Suppressor macrophage treated with lipopolysaccharide for 1 hour (primary cell): Measurements from ENCODE around the gene OR1E2.
"Not testable (repeated sequence)": the region's sequence is repeated elsewhere in the genome, so short reads cannot be mapped to it uniquely, and the experiment has no call there.

Experiments used
- DNase-seq, 3 donors: peaks; one replicate each; pipeline ENCODE4 v3.0.0-alpha.2; 2020 to 2022

OR1E2 gene, protein sequence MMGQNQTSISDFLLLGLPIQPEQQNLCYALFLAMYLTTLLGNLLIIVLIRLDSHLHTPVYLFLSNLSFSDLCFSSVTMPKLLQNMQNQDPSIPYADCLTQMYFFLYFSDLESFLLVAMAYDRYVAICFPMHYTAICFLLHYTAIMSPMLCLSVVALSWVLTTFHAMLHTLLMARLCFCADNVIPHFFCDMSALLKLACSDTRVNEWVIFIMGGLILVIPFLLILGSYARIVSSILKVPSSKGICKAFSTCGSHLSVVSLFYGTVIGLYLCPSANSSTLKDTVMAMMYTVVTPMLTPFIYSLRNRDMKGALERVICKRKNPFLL

GRCh38 chr17:3433741-3434140, at the start of gene OR1E2:
Gene OR1E2, minus strand, starts transcription at chr17:3433841. Its CDS starts 0 bp downstream, at chr17:3433841.
- no peak for DNase-seq

DNA sequence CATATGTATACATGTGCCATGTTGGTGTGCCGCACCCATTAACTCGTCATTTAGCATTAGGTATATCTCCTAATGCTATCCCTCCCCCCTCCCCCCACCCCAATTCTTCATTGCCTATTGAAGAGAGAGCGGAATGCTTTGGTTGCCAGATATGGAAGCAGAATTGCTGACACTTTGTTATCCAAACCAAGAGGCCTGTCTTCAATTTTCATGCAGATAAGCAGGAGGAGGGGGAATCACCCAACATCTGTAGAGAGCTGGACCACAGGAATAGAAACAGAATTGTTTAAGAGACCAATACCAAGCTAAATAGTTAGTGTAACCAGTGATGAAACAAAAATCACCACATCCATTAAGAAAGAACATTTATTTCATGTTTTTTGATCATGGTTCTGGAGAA, 49.2 kb upstream of the OR1E2 start:
- no peak for DNase-seq

GRCh38 chr17:3479988-3480387, 46.3 kb upstream of the OR1E2 start:
- DNase-seq = no peak

DNA sequence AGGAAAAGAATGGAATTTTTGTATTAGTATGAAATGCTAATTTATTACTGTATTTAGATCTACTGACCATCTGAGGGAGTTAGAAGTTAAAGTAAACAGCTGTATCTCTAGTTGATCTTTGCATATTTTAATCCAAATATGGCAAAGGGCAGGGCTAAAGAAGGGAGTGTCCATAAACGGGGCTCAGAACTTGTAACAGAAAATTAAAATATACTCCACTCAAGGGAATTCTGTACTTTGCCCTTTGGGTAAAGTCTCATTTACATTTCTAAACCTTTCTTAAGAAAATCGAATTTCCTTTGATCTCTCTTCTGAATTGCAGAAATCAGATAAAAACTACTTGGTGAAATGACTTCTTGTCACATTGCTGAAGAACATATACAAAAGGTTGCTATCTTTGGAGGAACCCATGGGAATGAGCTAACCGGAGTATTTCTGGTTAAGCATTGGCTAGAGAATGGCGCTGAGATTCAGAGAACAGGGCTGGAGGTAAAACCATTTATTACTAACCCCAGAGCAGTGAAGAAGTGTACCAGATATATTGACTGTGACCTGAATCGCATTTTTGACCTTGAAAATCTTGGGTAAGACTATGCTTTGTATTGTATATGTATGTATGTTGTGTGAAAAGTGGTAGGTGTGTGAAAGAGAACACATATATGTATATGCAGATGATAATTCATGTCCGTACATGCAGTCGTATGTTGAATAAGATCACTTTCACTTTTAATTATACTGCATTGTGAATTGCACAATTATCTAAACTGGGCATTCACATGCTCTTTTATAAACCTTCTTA, 42.4 kb upstream of the OR1E2 start, which contains the start of gene ASPA:
ASPA (plus strand) TSS at position 186 of the 799 bp plus-strand sequence; CDS start at position 349, 163 bp downstream.
- peak in 1 of 3 donors; percentile 2 for DNase-seq

DNA sequence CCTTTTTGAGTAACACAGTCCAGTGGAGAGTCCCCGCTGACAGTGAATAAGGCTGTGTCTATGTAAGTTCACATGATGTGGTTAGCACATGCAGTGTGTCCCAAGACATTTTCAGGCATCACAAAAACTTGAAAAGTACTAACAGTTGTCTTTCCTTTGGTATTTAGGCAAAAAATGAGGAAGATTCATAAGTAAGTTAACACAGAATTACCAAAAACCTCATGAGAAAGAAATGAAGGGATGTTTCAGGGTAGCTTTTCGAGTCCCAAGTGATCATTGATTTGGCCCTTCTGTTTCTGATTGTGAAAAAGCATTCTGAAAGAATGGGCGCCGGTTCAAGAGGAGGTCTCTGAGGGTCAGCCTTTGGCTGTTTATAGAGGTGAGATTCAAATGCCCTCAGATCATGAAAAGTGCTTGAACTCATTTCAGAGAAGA, 41.6 kb upstream of the OR1E2 start:
- peak in 1 of 3 donors; percentile 7 for DNase-seq

- DNase-seq = no peak
Measured at GRCh38 chr17:3474212-3474611, 40.6 kb upstream of the OR1E2 start.

DNA sequence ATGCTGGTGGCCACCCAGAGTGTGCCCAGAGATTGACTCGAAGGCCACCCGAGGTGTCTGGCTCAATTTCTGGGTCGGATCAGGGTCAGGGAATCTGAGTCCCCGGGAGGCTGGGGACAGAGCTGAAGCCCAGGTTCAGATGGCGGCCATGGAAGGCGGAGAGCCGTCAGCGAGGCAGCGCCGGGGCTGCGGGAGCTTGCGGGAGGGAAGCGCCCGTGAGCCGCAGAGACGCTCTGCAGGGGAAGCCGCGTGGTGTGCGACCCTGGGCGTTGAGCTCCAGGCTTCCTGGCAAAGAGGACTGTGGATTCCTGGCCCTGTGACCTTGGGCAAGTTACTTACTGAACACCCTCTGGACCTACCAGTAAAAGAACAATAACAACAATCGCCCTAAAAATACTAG, 38.5 kb upstream of the OR1E2 start:
- DNase-seq = no peak

DNA sequence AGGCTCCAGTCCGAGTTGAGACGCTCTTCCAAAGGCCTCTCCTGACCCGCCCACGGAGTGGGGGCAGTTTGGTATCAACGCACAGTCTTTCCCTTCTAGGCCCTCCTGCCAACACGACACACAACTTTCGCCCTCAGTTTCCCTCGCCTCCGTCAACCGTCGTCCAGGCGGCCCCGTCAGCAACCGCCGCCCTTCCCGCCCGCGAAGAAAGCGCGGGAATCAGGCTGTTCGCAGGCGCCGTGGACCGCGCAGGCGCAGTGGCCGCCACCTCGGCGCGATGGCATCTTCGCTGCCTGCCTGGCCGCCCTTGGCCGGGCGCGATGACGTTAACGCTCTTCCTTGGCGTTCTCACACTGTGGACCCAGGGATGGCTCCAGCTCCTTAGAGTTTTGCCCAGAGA, 38.0 kb upstream of the OR1E2 start, which contains the start of gene SPATA22:
SPATA22 (minus strand) TSS at position 221 of the 400 bp plus-strand sequence. CDS start 2,494 bp downstream, outside the sequence.
- no peak for DNase-seq

GRCh38 chr17:3469529-3469928, 35.9 kb upstream of the OR1E2 start:
- no peak for DNase-seq

DNA sequence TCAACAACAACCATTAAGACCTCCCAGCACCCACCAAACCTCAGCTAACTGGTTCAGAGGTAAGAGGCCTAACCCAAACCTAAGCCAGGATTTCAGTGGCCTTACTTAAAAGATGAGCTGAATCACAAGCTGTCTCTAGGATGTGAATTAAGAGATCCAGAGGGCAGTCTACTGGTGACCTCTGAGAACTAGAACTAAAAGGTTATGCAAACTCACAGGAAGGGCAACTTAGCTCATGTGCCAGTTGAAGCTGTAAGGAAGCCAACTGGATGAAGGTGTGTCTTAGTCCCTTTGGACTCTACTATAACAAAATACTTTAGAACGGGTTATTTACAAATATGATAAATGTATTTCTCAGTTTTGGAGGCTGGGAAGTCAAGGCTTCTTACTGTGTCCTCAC, 32.7 kb upstream of the OR1E2 start:
- not testable (repeated sequence) for DNase-seq

GRCh38 chr17:3448059-3448665, 14.5 kb upstream of the OR1E2 start:
- no peak for DNase-seq

DNA sequence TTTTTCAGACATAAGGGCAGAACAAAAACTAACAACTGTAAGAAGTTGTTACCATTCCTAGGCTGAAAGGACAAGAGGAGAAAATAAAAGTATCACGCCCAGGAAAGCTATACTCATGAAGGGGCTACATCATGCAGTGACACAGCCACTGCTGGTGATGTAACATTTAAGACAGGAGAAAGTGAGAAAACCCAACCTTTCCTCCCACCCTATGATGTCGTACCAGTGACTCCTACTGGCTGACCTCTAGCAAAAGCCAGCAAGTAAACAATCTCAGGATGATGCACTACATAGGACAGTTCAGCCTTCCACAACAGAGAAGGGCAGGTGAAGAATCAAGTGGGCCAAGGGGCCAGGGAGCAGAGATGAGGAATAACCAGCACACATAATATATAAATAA, 14.0 kb upstream of the OR1E2 start:
- DNase-seq = peak; percentile 50 to 65 (median 60)

- peak in 1 of 3 donors; percentile 30 for DNase-seq
Measured at GRCh38 chr17:3440451-3440850, 6.8 kb upstream of the OR1E2 start.

DNA sequence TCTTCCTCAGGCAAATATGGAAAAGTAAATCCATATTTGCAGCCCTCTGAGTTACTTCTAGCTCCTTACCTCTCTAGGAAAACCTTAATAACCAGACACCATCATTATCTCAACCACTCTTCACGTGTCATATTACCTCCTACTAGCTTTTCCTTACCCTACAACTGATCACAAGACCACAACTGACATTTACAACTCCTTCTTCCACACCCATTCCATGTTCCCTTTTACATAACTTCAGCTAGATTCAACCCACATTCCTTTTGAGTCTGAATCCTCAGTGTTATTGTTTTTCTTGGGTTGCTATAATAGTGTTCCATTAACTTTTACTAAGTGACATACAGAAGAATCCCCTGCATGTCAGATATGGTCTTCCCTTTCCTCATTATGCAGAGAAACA, 4.7 kb upstream of the OR1E2 start:
- no peak for DNase-seq

- DNase-seq = peak; percentile 48 to 63 (median 62)
Measured at GRCh38 chr17:3433215-3433614, 426 bp downstream of the OR1E2 start.

GRCh38 chr17:3418222-3418621, 15.4 kb downstream of the OR1E2 start:
- no peak for DNase-seq

GRCh38 chr17:3415610-3416009, 18.0 kb downstream of the OR1E2 start:
- no peak for DNase-seq

GRCh38 chr17:3412216-3412615, 21.4 kb downstream of the OR1E2 start:
- not testable (repeated sequence) for DNase-seq

- DNase-seq = no peak
Measured at GRCh38 chr17:3411070-3411469, 22.6 kb downstream of the OR1E2 start, which contains the start of gene OR3A3. Gene OR3A3, plus strand, starts transcription at chr17:3411370.

- not testable (repeated sequence) for DNase-seq
Measured at GRCh38 chr17:3403856-3404255, 29.8 kb downstream of the OR1E2 start.

DNA sequence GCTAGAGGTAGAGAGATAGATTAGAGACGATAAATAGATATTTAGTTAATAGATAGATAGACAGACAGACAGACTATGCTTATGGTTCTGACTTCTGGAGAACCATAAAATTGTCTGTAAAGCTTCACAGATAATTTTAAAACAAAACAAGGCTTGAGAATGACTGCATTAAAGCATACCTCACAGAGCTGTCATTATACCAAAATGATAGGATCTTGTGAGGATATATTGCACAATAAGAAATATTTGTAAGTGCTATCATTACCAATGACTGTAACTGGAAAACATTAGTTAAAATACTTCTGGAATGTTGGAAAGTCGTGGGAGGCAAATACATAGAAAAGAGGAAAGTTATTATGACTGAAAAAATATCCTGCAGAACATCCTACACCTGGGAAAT, 31.9 kb downstream of the OR1E2 start:
- no peak for DNase-seq

DNA sequence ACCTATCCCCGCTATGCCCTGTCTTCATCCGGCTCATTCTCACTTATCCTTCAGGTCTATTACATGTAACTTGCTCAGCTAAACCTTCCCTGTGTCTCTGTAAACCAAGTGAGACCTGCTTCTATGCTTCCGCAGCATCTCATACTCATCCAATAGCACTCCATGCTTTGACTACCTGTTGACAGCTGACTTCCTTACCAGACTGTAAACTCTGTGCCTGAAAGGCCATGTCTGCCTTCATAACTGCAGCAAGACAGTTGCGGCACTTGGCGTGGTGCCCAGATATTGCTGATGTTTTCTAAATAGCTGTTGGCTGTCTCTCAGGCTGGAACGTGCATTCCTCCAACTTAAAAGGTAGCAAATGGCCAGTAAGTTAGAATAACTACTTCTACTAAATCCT, 33.6 kb downstream of the OR1E2 start:
- no peak for DNase-seq

DNA sequence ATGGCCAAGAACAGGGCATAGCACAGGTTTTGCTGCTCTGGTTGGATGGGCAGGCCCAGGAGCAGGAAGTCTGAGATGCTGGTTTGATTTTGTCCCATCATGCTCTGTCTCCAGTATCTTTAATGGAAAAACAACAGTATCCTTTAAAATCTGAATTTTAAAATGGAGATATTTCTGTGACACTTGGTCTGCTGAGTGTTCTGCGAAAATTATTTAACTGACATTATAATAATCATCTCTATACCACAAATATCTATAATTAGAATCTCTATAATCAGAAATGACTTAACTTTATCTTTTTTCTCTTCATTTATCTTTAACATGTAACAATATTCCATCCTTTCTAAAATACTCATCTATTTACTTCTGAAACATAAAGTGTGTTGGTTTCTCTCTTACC, 35.3 kb downstream of the OR1E2 start, which contains the start of gene OR1E1:
OR1E1 (minus strand) TSS at position 101 of the 400 bp plus-strand sequence; CDS start at position 101, 0 bp downstream.
- no peak for DNase-seq
